Prostate gland (tissue), 2 donors: ENCODE data around the gene MPL. TPM values are rescaled to one million over a fixed set of nuclear protein-coding genes. Genes with fewer than 3 reads are reported as not detected.
A peak's percentile ranks its signal among the peaks of the same experiment; 100 is the strongest.

Source experiments
- DNase-seq: peaks from one replicate; pipeline ENCODE4 v3.0.0-alpha.2; 2019; ENCODE audit warnings: low spot score
- H3K27ac ChIP-seq, 2 donors: fragments of 200-600 bp; sonication (generic); 2 replicates each; pipeline ENCODE4 v1.5.1; 2017 to 2019
- H3K27me3 ChIP-seq: fragments of 200-600 bp; sonication (generic); replicated peaks from 2 replicates; pipeline ENCODE4 v1.5.1; 2019; ENCODE audit not compliant: insufficient read depth
- H3K36me3 ChIP-seq, 2 donors: fragments of 200-600 bp; sonication (generic); 1 replicate in 1 of 2; 2 replicates in 1 of 2; pipeline versions ENCODE4 v1.5.1 to v1.8.1; 2017 to 2019
- H3K4me1 ChIP-seq: fragments of 200-600 bp; sonication (generic); replicated peaks from 2 replicates; pipeline ENCODE4 v1.5.1; 2019
- H3K4me3 ChIP-seq, 2 donors: fragments of 200-600 bp; sonication (generic); 2 replicates each; pipeline ENCODE4 v1.5.1; 2017 to 2019
- H3K9me3 ChIP-seq: fragments of 200-600 bp; sonication (generic); 2 replicates; pipeline ENCODE4 v1.5.1; 2017
- POLR2A ChIP-seq: fragments of 450-650 bp; IDR thresholded peaks from one replicate; pipeline ENCODE4 v1.6.1; 2016; ENCODE audit warnings: antibody characterized with exemption, mild to moderate bottlenecking
- POLR2AphosphoS5 ChIP-seq: sonication (generic); formaldehyde crosslinking; IDR thresholded peaks from one replicate; pipeline ENCODE4 v1.6.1; 2017; ENCODE audit warnings: antibody characterized with exemption
- WGBS: methylation state at CpG from one replicate; pipeline ENCODE4 v1.1.5; 2018; 5-methylcytosine and 5-hydroxymethylcytosine counted together
- intact Hi-C: fragments of 100-400 bp; cut with DNase I; formaldehyde crosslinking; loops from one replicate; pipeline ENCODE4 v1.14.2; 2022
- total RNA-seq, 2 donors: library from RNA; depleted of rRNA; stranded (reverse); fragments of >200 nt; gene quantifications; one replicate each; pipeline ENCODE4 v1.1.0, GENCODE V29; 2016
- TF ChIP-seq, protein P1 (sequence below), 4 experiments: fragments of 200-600 bp in 2 of 4; fragments of 450-650 bp in 2 of 4; sonication (generic) in 2 of 4; IDR thresholded peaks; 1 replicate in 3 of 4; 2 replicates in 1 of 4; pipeline ENCODE4 v1.5.1; 2016 to 2019; ENCODE audit warnings: antibody characterized with exemption in 4 of 4, mild to moderate bottlenecking in 2 of 4, moderate library complexity in 2 of 4

MPL gene
- total RNA-seq, 2 donors from 2014 or later = not detected

DNA sequence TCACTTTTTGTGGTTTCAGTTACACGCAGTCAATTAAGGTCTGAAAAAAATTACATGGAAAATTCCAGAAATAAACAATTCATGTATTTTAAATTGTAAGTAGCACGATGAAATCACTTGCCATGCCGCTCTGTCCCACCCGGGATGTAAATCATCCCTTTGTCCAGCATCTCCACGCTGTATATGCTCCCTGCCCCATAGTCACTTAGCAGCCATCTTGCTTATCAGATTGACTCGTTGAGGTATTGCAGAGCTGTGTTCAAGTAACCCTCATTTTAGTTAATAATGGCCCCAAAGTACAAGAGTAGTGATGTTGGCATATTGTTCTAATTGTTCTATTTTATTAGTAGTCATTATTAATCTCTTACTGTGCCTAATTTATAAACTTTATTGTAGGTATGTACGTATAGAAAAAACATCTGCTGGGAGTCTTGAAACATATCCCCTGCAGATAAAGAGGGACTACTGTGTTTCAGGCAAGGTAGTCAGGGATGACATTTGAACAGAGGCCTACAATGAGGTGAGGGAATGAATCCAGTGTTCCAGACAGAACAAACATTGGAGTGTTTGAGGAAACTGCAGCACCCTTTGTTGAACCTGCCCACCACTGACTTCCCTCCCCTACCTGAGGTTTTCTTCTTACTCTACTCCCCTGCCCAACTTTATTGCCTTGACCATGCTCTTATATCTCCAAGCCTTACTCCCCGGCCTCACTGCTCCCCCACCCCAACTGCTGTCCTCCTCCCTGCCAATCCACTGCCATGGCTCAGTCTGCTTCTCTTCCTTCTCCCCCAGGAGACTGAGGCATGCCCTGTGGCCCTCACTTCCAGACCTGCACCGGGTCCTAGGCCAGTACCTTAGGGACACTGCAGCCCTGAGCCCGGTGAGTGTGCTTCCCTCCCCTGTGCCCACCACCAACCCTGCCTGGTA, 14.1 kb downstream of the MPL start:
- Histone ChIP-seq H3K4me3 (no peak overlapping the region), H3K27me3 (no peaks in the 10 kb centered on the region), H3K9me3 (no peaks in the 10 kb centered on the region), H3K27ac (peak overlapping the region in 1 of 2 donors; percentile 97), H3K36me3 (no peaks in the 10 kb centered on the region), H3K4me1 (no peaks in the 10 kb centered on the region)
- WGBS = 84% methylated on average over 10 of the region's 10 CpGs
- intact Hi-C loops = no loop called here
- no peak for DNase-seq
- TF ChIP-seq, protein P1, sequence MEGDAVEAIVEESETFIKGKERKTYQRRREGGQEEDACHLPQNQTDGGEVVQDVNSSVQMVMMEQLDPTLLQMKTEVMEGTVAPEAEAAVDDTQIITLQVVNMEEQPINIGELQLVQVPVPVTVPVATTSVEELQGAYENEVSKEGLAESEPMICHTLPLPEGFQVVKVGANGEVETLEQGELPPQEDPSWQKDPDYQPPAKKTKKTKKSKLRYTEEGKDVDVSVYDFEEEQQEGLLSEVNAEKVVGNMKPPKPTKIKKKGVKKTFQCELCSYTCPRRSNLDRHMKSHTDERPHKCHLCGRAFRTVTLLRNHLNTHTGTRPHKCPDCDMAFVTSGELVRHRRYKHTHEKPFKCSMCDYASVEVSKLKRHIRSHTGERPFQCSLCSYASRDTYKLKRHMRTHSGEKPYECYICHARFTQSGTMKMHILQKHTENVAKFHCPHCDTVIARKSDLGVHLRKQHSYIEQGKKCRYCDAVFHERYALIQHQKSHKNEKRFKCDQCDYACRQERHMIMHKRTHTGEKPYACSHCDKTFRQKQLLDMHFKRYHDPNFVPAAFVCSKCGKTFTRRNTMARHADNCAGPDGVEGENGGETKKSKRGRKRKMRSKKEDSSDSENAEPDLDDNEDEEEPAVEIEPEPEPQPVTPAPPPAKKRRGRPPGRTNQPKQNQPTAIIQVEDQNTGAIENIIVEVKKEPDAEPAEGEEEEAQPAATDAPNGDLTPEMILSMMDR (IDR thresholded peaks at IDR 0.05) = no peak
- TF ChIP-seq POLR2AphosphoS5 (no peak), POLR2A (no peak)

DNA sequence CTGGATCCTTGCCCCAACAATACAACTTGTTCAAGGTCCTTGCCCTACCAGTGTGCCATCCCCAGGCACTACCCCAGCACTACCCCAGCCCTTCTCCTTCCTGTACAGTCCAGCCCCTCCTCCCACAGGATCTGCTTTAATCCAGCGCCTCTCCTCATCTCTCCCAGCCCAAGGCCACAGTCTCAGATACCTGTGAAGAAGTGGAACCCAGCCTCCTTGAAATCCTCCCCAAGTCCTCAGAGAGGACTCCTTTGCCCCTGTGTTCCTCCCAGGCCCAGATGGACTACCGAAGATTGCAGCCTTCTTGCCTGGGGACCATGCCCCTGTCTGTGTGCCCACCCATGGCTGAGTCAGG, 14.7 kb downstream of the MPL start:
- intact Hi-C loops = no loop called here
- TF ChIP-seq POLR2A = no peak
- TF ChIP-seq, protein P1 (IDR thresholded peaks at IDR 0.05) = no peak
- TF ChIP-seq POLR2AphosphoS5 = no peak
- H3K4me3 ChIP-seq = no peak overlapping the region
- 90% methylated on average over 2 of the region's 2 CpGs for WGBS
- no peaks in the 10 kb centered on the region for H3K9me3 ChIP-seq
- H3K27me3 ChIP-seq = no peaks in the 10 kb centered on the region
- no peak for DNase-seq
- no peaks in the 10 kb centered on the region for H3K36me3 ChIP-seq
- H3K27ac ChIP-seq = peak overlapping the region in 1 of 2 donors; percentile 97
- no peaks in the 10 kb centered on the region for H3K4me1 ChIP-seq

DNA sequence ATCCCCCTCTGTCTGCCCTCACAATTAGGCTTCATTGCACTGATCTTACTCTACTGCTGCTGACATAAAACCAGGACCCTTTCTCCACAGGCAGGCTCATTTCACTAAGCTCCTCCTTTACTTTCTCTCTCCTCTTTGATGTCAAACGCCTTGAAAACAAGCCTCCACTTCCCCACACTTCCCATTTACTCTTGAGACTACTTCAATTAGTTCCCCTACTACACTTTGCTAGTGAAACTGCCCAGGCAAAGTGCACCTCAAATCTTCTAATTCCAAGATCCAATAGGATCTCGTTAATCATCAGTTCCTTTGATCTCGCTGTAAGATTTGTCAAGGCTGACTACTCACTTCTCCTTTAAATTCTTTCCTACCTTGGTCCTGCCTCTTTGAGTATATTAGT, 15.3 kb downstream of the MPL start:
- H3K27me3 ChIP-seq = no peaks in the 10 kb centered on the region
- H3K36me3 ChIP-seq = no peaks in the 10 kb centered on the region
- 59% methylated on average over 3 of the region's 3 CpGs for WGBS
- no peak for DNase-seq
- no peaks in the 10 kb centered on the region for H3K4me1 ChIP-seq
- intact Hi-C loops = no loop called here
- no peaks in the 10 kb centered on the region for H3K9me3 ChIP-seq
- TF ChIP-seq POLR2AphosphoS5 (no peak), POLR2A (no peak)
- TF ChIP-seq, protein P1 (IDR thresholded peaks at IDR 0.05) = no peak
- no peak overlapping the region for H3K4me3 ChIP-seq
- no peak overlapping the region for H3K27ac ChIP-seq

DNA sequence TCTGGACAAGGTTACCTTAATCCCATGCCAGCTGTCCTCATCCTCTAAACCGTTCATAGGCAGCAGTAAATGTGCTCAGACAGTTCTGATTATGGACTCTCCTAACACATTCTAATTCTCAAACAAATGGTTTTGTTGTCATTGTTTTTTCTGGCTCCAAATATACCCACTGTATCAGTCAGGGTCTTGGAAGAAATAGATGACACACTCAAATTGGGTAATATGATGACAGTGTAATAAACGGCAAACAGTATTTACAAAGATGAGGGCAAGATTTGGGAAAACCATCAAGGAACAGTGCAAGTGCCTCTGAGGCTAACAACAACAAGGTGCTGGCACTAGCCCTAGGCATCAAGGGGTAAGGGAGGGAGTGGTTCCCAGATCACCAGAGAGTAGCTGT, 16.9 kb downstream of the MPL start:
- 64% methylated on average over 2 of the region's 2 CpGs for WGBS
- H3K4me1 ChIP-seq = peaks cover 5% of the 10 kb centered on the region
- H3K4me3 ChIP-seq = no peak overlapping the region
- H3K27me3 ChIP-seq = no peaks in the 10 kb centered on the region
- H3K9me3 ChIP-seq = no peaks in the 10 kb centered on the region
- TF ChIP-seq POLR2A (no peak), POLR2AphosphoS5 (no peak)
- TF ChIP-seq, protein P1 (IDR thresholded peaks at IDR 0.05) = no peak
- H3K27ac ChIP-seq = no peak overlapping the region
- DNase-seq = no peak
- no peaks in the 10 kb centered on the region for H3K36me3 ChIP-seq
- intact Hi-C loops = no loop called here

DNA sequence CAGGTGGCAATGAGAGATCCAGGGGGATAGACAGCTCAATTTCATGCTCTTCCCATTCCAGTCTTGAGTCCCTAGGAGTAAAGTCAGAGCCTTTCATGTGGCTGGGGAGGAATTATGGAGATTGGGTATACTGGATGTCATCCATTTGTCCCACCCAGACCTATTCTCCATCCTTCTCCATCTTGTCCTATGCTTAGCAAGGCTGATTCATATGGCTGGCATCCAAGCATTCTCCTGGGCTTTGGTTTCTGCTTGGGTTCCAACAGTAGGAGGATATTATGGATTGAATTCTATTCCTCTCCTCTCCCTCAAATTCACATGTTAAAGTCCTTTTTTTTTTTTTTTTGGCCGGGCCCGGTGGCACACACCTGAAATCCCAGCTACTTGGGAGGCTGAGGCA, 17.3 kb downstream of the MPL start:
- intact Hi-C loops = no loop called here
- H3K27ac ChIP-seq = no peak overlapping the region
- no peaks in the 10 kb centered on the region for H3K9me3 ChIP-seq
- TF ChIP-seq POLR2AphosphoS5 = no peak
- H3K4me1 ChIP-seq = peaks cover 5% of the 10 kb centered on the region
- H3K36me3 ChIP-seq = no peaks in the 10 kb centered on the region
- no peaks in the 10 kb centered on the region for H3K27me3 ChIP-seq
- DNase-seq = no peak
- 97% methylated on average over 2 of the region's 2 CpGs for WGBS
- no peak overlapping the region for H3K4me3 ChIP-seq
